ENCODE results near the gene GCSH.

GRCh38 chr16:81061871-81062608 is 34.2 kb downstream of the GCSH start:
- TF ChIP-seq CTCF (IDR thresholded peaks at IDR 0.05; ENCODE audit: low read length) (no peak), EZH2phosphoT487 (IDR thresholded peaks at IDR 0.05; ENCODE audit: low read length) (no peak)
